ENCODE measurements around the gene DPPA4.

DNA sequence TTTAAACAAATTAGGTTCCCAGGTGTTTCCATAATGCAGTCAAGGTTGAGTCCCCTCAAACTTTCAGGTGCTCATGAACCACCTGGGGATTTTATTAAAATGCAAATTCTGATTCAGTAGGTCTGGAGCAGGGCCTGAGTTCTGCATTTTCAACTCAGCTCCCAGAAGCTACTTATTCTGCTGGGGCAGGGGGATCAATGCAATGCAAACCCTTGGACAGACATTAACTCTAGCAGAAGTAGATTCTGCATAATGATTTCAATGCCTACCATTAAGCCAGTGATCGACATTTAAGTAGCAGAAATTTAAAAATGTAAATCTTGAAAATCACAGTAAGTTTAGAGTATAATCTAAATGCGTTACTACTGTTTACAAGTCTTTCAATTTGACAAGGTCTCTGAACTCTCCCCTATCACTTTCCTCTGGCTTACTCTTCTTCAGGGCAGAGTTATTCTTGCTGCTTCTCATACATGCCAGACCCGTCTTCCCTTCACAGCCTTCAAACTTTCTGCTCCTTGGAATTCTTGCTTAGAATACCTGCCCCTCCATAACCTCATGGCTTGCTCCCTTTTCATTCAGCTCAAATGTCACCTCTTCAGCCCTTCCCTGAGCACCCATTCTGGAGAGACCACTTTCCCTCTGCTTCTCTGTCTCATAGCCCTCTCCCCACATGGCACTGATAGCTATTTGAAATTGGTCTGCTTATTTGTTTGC is 19.3 kb upstream of the DPPA4 start:
- TF ChIP-seq EZH2phosphoT487 (IDR thresholded peaks at IDR 0.05; ENCODE audit: borderline replicate concordance, low read depth) (no peak), ELF1 (IDR thresholded peaks at IDR 0.05) (no peak), FOXM1 (IDR thresholded peaks at IDR 0.05; ENCODE audit: low read depth) (no peak), CHD2 (IDR thresholded peaks at IDR 0.05; ENCODE audit: low read length, partially characterized antibody) (no peak), SIN3A (IDR thresholded peaks at IDR 0.05; ENCODE audit: borderline replicate concordance, low read depth, low read length) (no peak), EP300 (IDR thresholded peaks at IDR 0.05; ENCODE audit: borderline replicate concordance in 1 of 2, low read depth in 1 of 2, low read length in 1 of 2) (no peak), YY1 (IDR thresholded peaks at IDR 0.05; ENCODE audit: low read depth) (no peak)
- TF ChIP-seq, protein P1, sequence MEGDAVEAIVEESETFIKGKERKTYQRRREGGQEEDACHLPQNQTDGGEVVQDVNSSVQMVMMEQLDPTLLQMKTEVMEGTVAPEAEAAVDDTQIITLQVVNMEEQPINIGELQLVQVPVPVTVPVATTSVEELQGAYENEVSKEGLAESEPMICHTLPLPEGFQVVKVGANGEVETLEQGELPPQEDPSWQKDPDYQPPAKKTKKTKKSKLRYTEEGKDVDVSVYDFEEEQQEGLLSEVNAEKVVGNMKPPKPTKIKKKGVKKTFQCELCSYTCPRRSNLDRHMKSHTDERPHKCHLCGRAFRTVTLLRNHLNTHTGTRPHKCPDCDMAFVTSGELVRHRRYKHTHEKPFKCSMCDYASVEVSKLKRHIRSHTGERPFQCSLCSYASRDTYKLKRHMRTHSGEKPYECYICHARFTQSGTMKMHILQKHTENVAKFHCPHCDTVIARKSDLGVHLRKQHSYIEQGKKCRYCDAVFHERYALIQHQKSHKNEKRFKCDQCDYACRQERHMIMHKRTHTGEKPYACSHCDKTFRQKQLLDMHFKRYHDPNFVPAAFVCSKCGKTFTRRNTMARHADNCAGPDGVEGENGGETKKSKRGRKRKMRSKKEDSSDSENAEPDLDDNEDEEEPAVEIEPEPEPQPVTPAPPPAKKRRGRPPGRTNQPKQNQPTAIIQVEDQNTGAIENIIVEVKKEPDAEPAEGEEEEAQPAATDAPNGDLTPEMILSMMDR (IDR thresholded peaks at IDR 0.05), result no peak

All from SK-N-SH (cell line).